DOHH2 (cell line): Measurements from ENCODE around the gene MYO9A.

Source experiments
- CTCF ChIP-seq: fragments of 200-600 bp; sonication (generic); IDR thresholded peaks from one replicate; pipeline ENCODE4 v1.5.1; 2014; ENCODE audit warnings: antibody characterized with exemption, mild to moderate bottlenecking, low read depth, low read length; ENCODE audit not compliant: poor library complexity, severe bottlenecking
- EZH2phosphoT487 ChIP-seq: fragments of 200-600 bp; sonication (generic); IDR thresholded peaks from 2 replicates; pipeline ENCODE4 v1.6.1; 2017; ENCODE audit warnings: borderline replicate concordance, mild to moderate bottlenecking, antibody characterized with exemption, low read length, moderate library complexity, mixed read lengths

- no peak for TF ChIP-seq EZH2phosphoT487
- no peak for TF ChIP-seq CTCF
Measured at GRCh38 chr15:72116731-72117485, 1.0 kb downstream of the MYO9A start.
